T-helper 9 cell (primary cell): ENCODE data around the gene CDH3.

Experiments used
- DNase-seq: peaks from one replicate; pipeline ENCODE4 v3.0.0-alpha.2; 2020
- total RNA-seq, 2 donors: gene quantifications; one replicate each; lab custom pipeline; 2026; lab: John Stamatoyannopoulos, UW

CDH3 gene
- total RNA-seq = 0 to 0.42 reads per million in 2 donors

- DNase-seq = no peak
These were observed at the start of gene CDH3 for GRCh38 chr16:68644715-68645493. CDH3 (plus strand) TSS chr16:68645310; CDS start chr16:68645380, 70 bp downstream.

GRCh38 chr16:68596266-68596665, 48.8 kb upstream of the CDH3 start:
- no peak for DNase-seq

GRCh38 chr16:68599586-68599985, 45.5 kb upstream of the CDH3 start:
- DNase-seq = no peak

- no peak for DNase-seq
These were observed 39.4 kb upstream of the CDH3 start for GRCh38 chr16:68605746-68606145.

- no peak for DNase-seq
These were observed 37.7 kb upstream of the CDH3 start for GRCh38 chr16:68607443-68607842.

- no peak for DNase-seq
These were observed 36.8 kb upstream of the CDH3 start for GRCh38 chr16:68608330-68608729.

- DNase-seq = no peak
These were observed 32.1 kb upstream of the CDH3 start for GRCh38 chr16:68612996-68613395.

GRCh38 chr16:68617734-68618133, 27.4 kb upstream of the CDH3 start:
- no peak for DNase-seq

- no peak for DNase-seq
These were observed 18.6 kb upstream of the CDH3 start for GRCh38 chr16:68626557-68626956.

- DNase-seq = no peak
These were observed 17.1 kb upstream of the CDH3 start for GRCh38 chr16:68627951-68628425.

GRCh38 chr16:68629351-68629910, 15.7 kb upstream of the CDH3 start:
- DNase-seq = no peak

- DNase-seq = no peak
These were observed 9.0 kb upstream of the CDH3 start for GRCh38 chr16:68636064-68636560.

- DNase-seq = no peak
These were observed 8.3 kb upstream of the CDH3 start for GRCh38 chr16:68636818-68637217.

GRCh38 chr16:68640972-68641371, 4.1 kb upstream of the CDH3 start:
- no peak for DNase-seq

- DNase-seq = no peak
These were observed 3.1 kb upstream of the CDH3 start for GRCh38 chr16:68642047-68642435.

GRCh38 chr16:68642436-68643101, 2.5 kb upstream of the CDH3 start:
- no peak for DNase-seq

- no peak for DNase-seq
These were observed 1.9 kb upstream of the CDH3 start for GRCh38 chr16:68643227-68643626.

GRCh38 chr16:68643847-68644246, 1.3 kb upstream of the CDH3 start:
- no peak for DNase-seq

GRCh38 chr16:68644296-68644695, 814 bp upstream of the CDH3 start:
- no peak for DNase-seq

GRCh38 chr16:68645494-68646388, 631 bp downstream of the CDH3 start:
- DNase-seq = no peak

GRCh38 chr16:68646953-68647659, 2.0 kb downstream of the CDH3 start:
- no peak for DNase-seq

GRCh38 chr16:68651136-68651535, 6.0 kb downstream of the CDH3 start:
- DNase-seq = no peak
